Subcutaneous abdominal adipose tissue (tissue), 5 donors: Measurements from ENCODE around the gene SLC22A4.
A peak's percentile ranks its signal among the peaks of the same experiment; 100 is the strongest.

Experiments used
- H3K27ac ChIP-seq: one replicate; pipeline ENCODE4 v1.7.0; 2013; ENCODE audit warnings: low read depth, mild to moderate bottlenecking, inconsistent platforms, low read length, moderate library complexity
- H3K27me3 ChIP-seq, 5 donors: one replicate each; pipeline ENCODE4 v1.7.0; 2013; ENCODE audit warnings: low read length in 5 of 5, inconsistent platforms in 1 of 5; ENCODE audit not compliant: control insufficient read depth in 5 of 5, insufficient read depth in 4 of 5
- H3K36me3 ChIP-seq, 5 donors: one replicate each; pipeline ENCODE4 v1.7.0; 2013; ENCODE audit warnings: low read length in 5 of 5; ENCODE audit not compliant: control insufficient read depth in 5 of 5, insufficient read depth in 5 of 5
- H3K4me1 ChIP-seq, 5 donors: one replicate each; pipeline ENCODE4 v1.7.0; 2013; ENCODE audit warnings: low read length in 5 of 5, mild to moderate bottlenecking in 3 of 5, moderate library complexity in 1 of 5; ENCODE audit not compliant: control insufficient read depth in 5 of 5, insufficient read depth in 5 of 5
- H3K4me3 ChIP-seq, 5 donors: one replicate each; pipeline ENCODE4 v1.7.0; 2013; ENCODE audit warnings: low read length in 5 of 5, low read depth in 1 of 5
- H3K9ac ChIP-seq, 5 donors: one replicate each; pipeline ENCODE4 v1.7.0; 2013; ENCODE audit warnings: low read length in 5 of 5, mild to moderate bottlenecking in 4 of 5, moderate library complexity in 3 of 5
- H3K9me3 ChIP-seq, 5 donors: one replicate each; pipeline ENCODE4 v1.7.0; 2013; ENCODE audit warnings: low read length in 5 of 5; ENCODE audit not compliant: control insufficient read depth in 5 of 5
- donor health status: healthy.
- donor health status: healthy.
- donor health status: healthy.
- donor health status: healthy.
- donor health status: healthy.

Gene SLC22A4

DNA sequence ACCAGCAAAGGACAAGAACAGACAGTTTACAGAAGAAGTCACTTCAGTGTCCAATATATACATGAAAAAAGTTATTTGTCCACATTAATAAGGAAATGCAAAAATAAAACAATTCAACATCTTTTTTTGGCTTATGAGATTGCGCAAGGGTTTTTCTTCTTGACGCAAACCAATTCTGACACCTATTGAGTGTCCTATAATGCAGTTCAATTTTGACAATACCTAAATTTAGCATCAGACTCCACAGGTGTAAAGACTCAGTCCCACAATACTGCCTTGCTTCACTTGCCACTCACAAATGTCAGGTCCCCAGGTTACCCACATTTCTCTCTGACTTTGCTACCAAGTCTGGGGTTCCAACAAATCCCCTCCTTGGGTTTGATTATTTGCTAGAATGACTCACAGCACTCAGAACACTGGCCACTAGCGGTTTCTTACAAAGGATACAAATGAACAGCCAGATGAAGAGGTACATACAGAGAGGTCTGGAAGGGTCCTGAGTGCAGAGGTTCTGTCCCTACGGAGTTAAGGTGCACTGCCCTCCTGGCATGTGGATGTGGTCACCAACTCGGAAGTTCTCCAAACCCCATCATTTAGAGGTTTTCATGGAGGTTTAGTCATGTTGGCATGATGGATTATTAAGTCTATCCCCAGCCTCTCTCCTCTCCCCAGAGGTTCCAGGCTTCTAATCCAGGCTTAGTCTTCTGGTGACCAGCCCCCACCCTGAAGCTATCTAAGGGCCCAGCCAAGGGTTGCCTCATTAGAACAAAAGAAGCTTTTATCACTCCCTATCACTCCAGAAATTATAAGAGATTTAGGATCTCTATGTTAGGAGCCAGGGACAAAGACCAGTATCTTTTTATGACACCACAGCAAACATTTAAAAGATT, 48.3 kb downstream of the SLC22A4 start:
- H3K4me1 ChIP-seq, result no peaks in the 10 kb centered on the region
- H3K27ac ChIP-seq, result no peak overlapping the region
- H3K4me3 ChIP-seq, result no peak overlapping the region
- H3K9me3 ChIP-seq, result no peaks in the 10 kb centered on the region
- no peaks in the 10 kb centered on the region for H3K27me3 ChIP-seq
- peaks cover 0 to 7% (median 0%) of the 10 kb centered on the region in 5 donors for H3K36me3 ChIP-seq
- no peak overlapping the region for H3K9ac ChIP-seq

- Histone ChIP-seq H3K27ac (no peak overlapping the region), H3K4me3 (no peak overlapping the region)
Measured at GRCh38 chr5:132344775-132345514, 50.8 kb downstream of the SLC22A4 start.

DNA sequence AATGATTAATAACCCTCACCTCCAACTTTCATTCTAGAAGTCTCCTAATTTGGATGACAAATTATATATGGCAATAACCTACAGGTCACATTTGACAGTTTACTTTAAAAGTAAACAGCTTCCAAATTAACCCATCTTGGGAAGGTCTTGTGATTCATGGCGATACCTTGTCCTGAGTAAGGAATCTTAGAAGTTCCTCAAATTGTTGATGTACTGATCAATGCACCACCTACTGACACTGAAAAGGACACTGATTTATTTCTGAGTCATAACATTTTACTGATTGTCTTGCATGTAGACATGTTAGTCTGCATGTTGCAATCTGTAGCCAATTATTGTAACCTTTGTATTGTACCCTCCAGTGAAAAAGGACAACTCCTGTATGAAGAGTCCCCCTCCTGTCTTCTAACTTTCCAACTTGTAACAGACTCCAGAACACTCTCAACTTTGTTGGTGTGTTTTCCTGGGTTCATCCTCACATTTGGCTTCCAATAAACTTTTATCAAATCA, 59.3 kb downstream of the SLC22A4 start:
- no peaks in the 10 kb centered on the region for H3K9me3 ChIP-seq
- peaks cover 0 to 8% (median 3%) of the 10 kb centered on the region in 5 donors for H3K36me3 ChIP-seq
- H3K27ac ChIP-seq, result no peak overlapping the region
- H3K4me3 ChIP-seq, result no peak overlapping the region
- no peaks in the 10 kb centered on the region for H3K27me3 ChIP-seq
- H3K4me1 ChIP-seq, result peaks cover 0 to 26% (median 16%) of the 10 kb centered on the region in 5 donors
- no peak overlapping the region for H3K9ac ChIP-seq

More at GRCh38 chr5:132344775-132345514, 50.8 kb downstream of the SLC22A4 start:
- Histone ChIP-seq H3K4me1 (no peaks in the 10 kb centered on the region), H3K9ac (no peak overlapping the region), H3K27me3 (no peaks in the 10 kb centered on the region), H3K9me3 (no peaks in the 10 kb centered on the region), H3K36me3 (peaks cover 0 to 11% (median 6%) of the 10 kb centered on the region in 5 donors)

DNA sequence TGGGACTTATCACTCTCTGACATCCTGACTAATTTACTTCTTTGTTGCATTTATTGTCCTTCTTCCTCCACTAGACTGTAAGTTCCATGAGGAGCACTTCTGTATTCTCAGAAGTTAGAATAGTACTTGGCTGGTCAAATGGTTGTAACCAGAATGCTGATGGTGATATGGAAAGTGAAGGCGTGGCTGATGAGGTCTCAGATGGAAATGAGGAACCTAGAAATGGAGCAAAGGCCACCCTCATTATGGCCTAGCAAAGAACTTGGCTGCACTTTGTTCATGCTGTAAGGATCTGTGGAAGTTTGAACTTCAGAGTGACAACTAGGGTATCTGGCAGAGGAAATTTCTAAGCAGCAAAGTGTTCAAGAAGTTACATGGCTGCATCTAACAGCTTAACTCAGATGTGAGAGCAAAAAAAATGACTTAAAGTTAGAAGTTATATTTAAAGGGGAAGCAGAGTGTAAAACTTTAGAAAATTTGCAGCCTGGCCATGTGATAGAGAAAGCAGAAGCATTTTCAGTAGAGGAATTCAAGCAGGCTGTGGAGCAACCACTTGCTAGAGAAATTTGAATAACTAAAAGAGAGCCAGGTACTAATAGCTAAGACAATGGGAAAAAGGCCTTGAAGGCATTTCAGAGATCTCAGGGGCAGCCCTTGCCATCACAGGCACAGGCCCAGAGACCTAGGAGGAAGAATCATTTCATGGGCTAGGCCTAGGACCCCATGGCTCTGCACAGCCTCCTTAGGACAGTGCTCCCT, 60.4 kb downstream of the SLC22A4 start:
- Histone ChIP-seq H3K4me1 (peaks cover 0 to 28% (median 19%) of the 10 kb centered on the region in 5 donors), H3K36me3 (peaks cover 0 to 2% (median 0%) of the 10 kb centered on the region in 5 donors), H3K9ac (no peak overlapping the region), H3K4me3 (no peak overlapping the region), H3K27ac (no peak overlapping the region), H3K27me3 (no peaks in the 10 kb centered on the region), H3K9me3 (no peaks in the 10 kb centered on the region)

DNA sequence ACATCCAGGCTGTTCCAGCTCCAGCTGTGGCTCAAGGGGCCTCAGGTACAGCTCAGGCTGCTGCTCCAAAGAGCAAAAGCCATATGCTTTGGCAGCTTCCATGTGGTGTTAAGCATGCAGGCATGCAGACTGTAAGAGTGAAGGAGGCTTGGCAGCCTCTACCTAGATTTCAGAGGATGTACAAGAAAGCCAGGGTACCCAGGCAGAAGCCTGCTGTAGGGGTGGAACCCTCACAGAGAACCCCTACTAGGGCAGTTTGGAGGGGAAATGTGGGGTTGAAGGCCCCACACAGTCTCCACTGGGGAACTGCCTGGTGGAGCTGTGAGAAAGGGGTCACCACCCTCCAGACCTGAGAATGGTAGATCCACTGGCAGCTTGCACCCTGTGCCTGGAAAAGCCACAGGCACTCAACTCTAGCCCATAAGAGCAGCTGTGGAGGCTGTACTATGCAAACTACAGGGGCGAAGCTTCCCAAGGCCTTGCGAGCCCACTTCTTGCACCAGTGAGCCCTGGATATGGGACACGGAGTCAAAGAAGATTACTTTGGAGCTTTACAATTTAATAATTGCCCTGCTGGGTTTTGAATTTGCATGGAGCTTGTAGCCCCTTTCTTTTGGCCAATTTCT, 61.1 kb downstream of the SLC22A4 start:
- H3K27me3 ChIP-seq, result no peaks in the 10 kb centered on the region
- H3K9ac ChIP-seq, result no peak overlapping the region
- no peaks in the 10 kb centered on the region for H3K36me3 ChIP-seq
- H3K27ac ChIP-seq, result no peak overlapping the region
- no peak overlapping the region for H3K4me3 ChIP-seq
- no peaks in the 10 kb centered on the region for H3K9me3 ChIP-seq
- peaks cover 0 to 28% (median 19%) of the 10 kb centered on the region in 5 donors for H3K4me1 ChIP-seq

- no peaks in the 10 kb centered on the region for H3K9me3 ChIP-seq
- no peak overlapping the region for H3K9ac ChIP-seq
- H3K27me3 ChIP-seq, result no peaks in the 10 kb centered on the region
- no peak overlapping the region for H3K4me3 ChIP-seq
- no peak overlapping the region for H3K27ac ChIP-seq
- peaks cover 0 to 23% (median 19%) of the 10 kb centered on the region in 5 donors for H3K4me1 ChIP-seq
- H3K36me3 ChIP-seq, result no peaks in the 10 kb centered on the region
Measured at GRCh38 chr5:132358775-132359174, 64.6 kb downstream of the SLC22A4 start.

GRCh38 chr5:132362086-132362485, 67.9 kb downstream of the SLC22A4 start:
- H3K9me3 ChIP-seq, result no peaks in the 10 kb centered on the region
- no peak overlapping the region for H3K4me3 ChIP-seq
- no peak overlapping the region for H3K9ac ChIP-seq
- H3K36me3 ChIP-seq, result no peaks in the 10 kb centered on the region
- no peak overlapping the region for H3K27ac ChIP-seq
- H3K4me1 ChIP-seq, result peaks cover 0 to 34% (median 30%) of the 10 kb centered on the region in 5 donors
- no peaks in the 10 kb centered on the region for H3K27me3 ChIP-seq

DNA sequence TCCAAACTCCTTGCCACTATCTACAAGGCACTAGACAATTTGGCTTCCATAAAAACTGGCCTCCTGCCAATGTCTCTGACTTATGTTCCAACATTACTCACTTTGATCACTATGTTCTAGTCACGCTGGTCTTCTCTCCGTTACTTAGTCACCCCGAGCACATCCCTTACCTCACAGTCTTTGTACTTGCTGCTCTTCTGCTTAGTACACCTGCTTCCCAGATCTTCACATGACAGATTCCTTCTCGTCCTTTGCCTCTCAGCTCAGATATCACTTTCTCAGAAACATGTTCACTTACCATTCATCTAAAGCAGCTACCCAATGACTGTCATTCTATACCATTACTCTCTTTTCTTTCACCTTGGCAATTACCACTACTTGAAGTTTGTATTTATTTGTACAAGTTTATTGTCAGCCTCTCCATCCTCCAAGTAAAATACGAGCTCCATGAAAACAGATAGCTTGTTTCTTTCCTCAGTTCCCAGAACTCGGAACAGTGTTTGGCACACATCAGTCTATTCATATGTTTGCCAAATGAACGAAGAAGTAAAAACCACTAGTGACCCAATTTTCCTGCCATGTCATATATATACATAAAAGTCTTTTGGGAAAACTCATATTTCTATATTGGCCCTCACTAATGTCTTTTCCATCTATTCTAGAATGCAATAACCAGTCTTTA, 69.4 kb downstream of the SLC22A4 start:
- Histone ChIP-seq H3K9ac (peak overlapping the region in 1 of 5 donors; percentile 75), H3K27ac (peak overlapping the region; percentile 78), H3K36me3 (no peaks in the 10 kb centered on the region), H3K27me3 (no peaks in the 10 kb centered on the region), H3K4me3 (no peak overlapping the region), H3K9me3 (no peaks in the 10 kb centered on the region), H3K4me1 (peaks cover 0 to 37% (median 27%) of the 10 kb centered on the region in 5 donors)

- Histone ChIP-seq H3K9ac (peak overlapping the region in 1 of 5 donors; percentile 75), H3K27me3 (no peaks in the 10 kb centered on the region), H3K36me3 (no peaks in the 10 kb centered on the region), H3K9me3 (no peaks in the 10 kb centered on the region), H3K4me1 (peaks cover 0 to 41% (median 29%) of the 10 kb centered on the region in 5 donors), H3K4me3 (no peak overlapping the region), H3K27ac (peak overlapping the region; percentile 78)
Measured at GRCh38 chr5:132364319-132364718, 70.1 kb downstream of the SLC22A4 start.
